Lower leg skin (tissue), 4 donors: ENCODE measurements around the gene SPATA17. TPM values are rescaled to one million over a fixed set of nuclear protein-coding genes. Genes with fewer than 3 reads are reported as not detected.

ENCODE experiments used
- DNase-seq, 2 donors: peaks; one replicate each; pipeline ENCODE4 v3.0.0-alpha.2; 2019; ENCODE audit warnings: low spot score in 2 of 2
- H3K4me3 ChIP-seq: fragments of 200-600 bp; sonication (generic); 2 replicates; pipeline ENCODE4 v1.5.1; 2017; ENCODE audit warnings: mild to moderate bottlenecking, low read depth; ENCODE audit not compliant: poor library complexity, severe bottlenecking
- CTCF ChIP-seq, 3 donors: fragments of 450-650 bp; IDR thresholded peaks; one replicate each; pipeline ENCODE4 v1.5.1; 2016; ENCODE audit warnings: antibody characterized with exemption in 3 of 3, mild to moderate bottlenecking in 3 of 3, moderate library complexity in 2 of 3
- POLR2A ChIP-seq, 2 donors: fragments of 450-650 bp; IDR thresholded peaks; one replicate each; pipeline ENCODE4 v1.6.1; 2016 to 2017; ENCODE audit warnings: antibody characterized with exemption in 2 of 2, mild to moderate bottlenecking in 1 of 2, moderate library complexity in 1 of 2
- WGBS, 2 donors: methylation state at CpG; one replicate each; pipeline ENCODE4 v1.1.5; 2018; 5-methylcytosine and 5-hydroxymethylcytosine counted together
- intact Hi-C: fragments of 100-400 bp; cut with DNase I; formaldehyde crosslinking; loops from one replicate; pipeline ENCODE4 v1.15.0; 2023; ENCODE audit warnings: low total_unique reads
- total RNA-seq, 4 donors: library from RNA; depleted of rRNA; stranded (reverse); fragments of >200 nt; gene quantifications; one replicate each; pipeline ENCODE4 v1.1.0, GENCODE V29; 2016

The SPATA17 gene
- total RNA-seq, 4 donors from 2014 or later: 0.06 to 1.6 TPM; not detected in 2

GRCh38 chr1:217881131-217881543 lies 250.0 kb downstream of the SPATA17 start:
- TF ChIP-seq POLR2A (IDR thresholded peaks at IDR 0.05) (no peak), CTCF (IDR thresholded peaks at IDR 0.05) (no peak)
- intact Hi-C loops: no loop called here
- no peak overlapping the region for H3K4me3 ChIP-seq
- no peak for DNase-seq

- intact Hi-C loops: no loop called here
- no peak overlapping the region for H3K4me3 ChIP-seq
- TF ChIP-seq CTCF (IDR thresholded peaks at IDR 0.05): no peak
- no peak for TF ChIP-seq POLR2A (IDR thresholded peaks at IDR 0.05)
- 43 to 47% methylated on average over 5 of the region's 5 CpGs for WGBS, 2 donors
- DNase-seq: no peak
Observed at GRCh38 chr1:217881607-217882332, 250.6 kb downstream of the SPATA17 start.

GRCh38 chr1:217885181-217885580 lies 254.0 kb downstream of the SPATA17 start:
- 80 to 83% methylated on average over 3 of the region's 3 CpGs for WGBS, 2 donors
- intact Hi-C loops: no loop called here
- no peak for DNase-seq
- H3K4me3 ChIP-seq: no peak overlapping the region
- TF ChIP-seq POLR2A (IDR thresholded peaks at IDR 0.05): no peak
- TF ChIP-seq CTCF (IDR thresholded peaks at IDR 0.05): no peak

- WGBS, 2 donors: 73 to 92% methylated on average over 2 of the region's 2 CpGs
- no peak for DNase-seq
- TF ChIP-seq POLR2A (IDR thresholded peaks at IDR 0.05): no peak
- no peak for TF ChIP-seq CTCF (IDR thresholded peaks at IDR 0.05)
Observed at GRCh38 chr1:217888328-217888727, 257.2 kb downstream of the SPATA17 start.

GRCh38 chr1:217889401-217889800 lies 258.3 kb downstream of the SPATA17 start:
- no peak overlapping the region for H3K4me3 ChIP-seq
- intact Hi-C loops: no loop called here
- no peak for TF ChIP-seq CTCF (IDR thresholded peaks at IDR 0.05)
- 53 to 76% methylated on average over 10 of the region's 10 CpGs for WGBS, 2 donors
- no peak for DNase-seq

More at GRCh38 chr1:217888328-217888727, 257.2 kb downstream of the SPATA17 start:
- intact Hi-C loops: no loop called here
- no peak overlapping the region for H3K4me3 ChIP-seq

- H3K4me3 ChIP-seq: no peak overlapping the region
- intact Hi-C loops: no loop called here
- 83 to 86% methylated on average over 2 of the region's 2 CpGs for WGBS, 2 donors
Observed at GRCh38 chr1:217891966-217892365, 260.8 kb downstream of the SPATA17 start.

More at GRCh38 chr1:217891966-217892365, 260.8 kb downstream of the SPATA17 start:
- no peak for TF ChIP-seq POLR2A (IDR thresholded peaks at IDR 0.05)
- no peak for DNase-seq
